HG02943 (cell line): ENCODE measurements around the gene NPHS1.
"Not testable (repeated sequence)": the region's sequence is repeated elsewhere in the genome, so short reads cannot be mapped to it uniquely, and the experiment has no call there.

ENCODE experiments used
- ATAC-seq: cut with Tn5 transposase; IDR thresholded peaks from one replicate; pipeline ENCODE4 v1.9.1; 2021; ENCODE audit warnings: mild to moderate bottlenecking, low read depth, moderate library complexity; ENCODE audit not compliant: unreplicated experiment

The NPHS1 gene

GRCh38 chr19:35851213-35852028, 883 bp downstream of the NPHS1 start:
- no peak for ATAC-seq

GRCh38 chr19:35848919-35849505, 3.3 kb downstream of the NPHS1 start:
- no peak for ATAC-seq

GRCh38 chr19:35848486-35848885, 3.8 kb downstream of the NPHS1 start:
- ATAC-seq: no peak

- no peak for ATAC-seq
These were observed 4.4 kb downstream of the NPHS1 start for GRCh38 chr19:35847911-35848310.

GRCh38 chr19:35846038-35846668, 6.2 kb downstream of the NPHS1 start:
- ATAC-seq: no peak

GRCh38 chr19:35845215-35846037, 6.9 kb downstream of the NPHS1 start:
- ATAC-seq: no peak

GRCh38 chr19:35844482-35845214, 7.7 kb downstream of the NPHS1 start:
- no peak for ATAC-seq

GRCh38 chr19:35843676-35844481, 8.4 kb downstream of the NPHS1 start:
- ATAC-seq: no peak

- no peak for ATAC-seq
These were observed 9.5 kb downstream of the NPHS1 start for GRCh38 chr19:35842666-35843272.

- ATAC-seq: no peak
These were observed 10.2 kb downstream of the NPHS1 start for GRCh38 chr19:35841961-35842595.

GRCh38 chr19:35836096-35836495, 16.2 kb downstream of the NPHS1 start:
- ATAC-seq: not testable (repeated sequence)

- ATAC-seq: no peak
These were observed 18.3 kb downstream of the NPHS1 start for GRCh38 chr19:35833972-35834371.

- no peak for ATAC-seq
These were observed 20.2 kb downstream of the NPHS1 start for GRCh38 chr19:35832054-35832453.

- ATAC-seq: no peak
These were observed 21.3 kb downstream of the NPHS1 start for GRCh38 chr19:35830986-35831385.

- ATAC-seq: no peak
These were observed 23.5 kb downstream of the NPHS1 start for GRCh38 chr19:35828692-35829301.

GRCh38 chr19:35824150-35824549, 28.2 kb downstream of the NPHS1 start:
- no peak for ATAC-seq

GRCh38 chr19:35822579-35822978, 29.7 kb downstream of the NPHS1 start:
- ATAC-seq: no peak

GRCh38 chr19:35818445-35818844, 33.9 kb downstream of the NPHS1 start:
- no peak for ATAC-seq
